GM21447 (cell line): ENCODE data around the gene ETV6.

Source experiments
- ATAC-seq: cut with Tn5 transposase; IDR thresholded peaks from one replicate; pipeline ENCODE4 v1.9.1; 2021; ENCODE audit not compliant: unreplicated experiment

The ETV6 gene

GRCh38 chr12:11849757-11850504, 200.5 kb downstream of the ETV6 start:
- no peak for ATAC-seq

- ATAC-seq = no peak
Observed at GRCh38 chr12:11853126-11853525, 203.7 kb downstream of the ETV6 start.

DNA sequence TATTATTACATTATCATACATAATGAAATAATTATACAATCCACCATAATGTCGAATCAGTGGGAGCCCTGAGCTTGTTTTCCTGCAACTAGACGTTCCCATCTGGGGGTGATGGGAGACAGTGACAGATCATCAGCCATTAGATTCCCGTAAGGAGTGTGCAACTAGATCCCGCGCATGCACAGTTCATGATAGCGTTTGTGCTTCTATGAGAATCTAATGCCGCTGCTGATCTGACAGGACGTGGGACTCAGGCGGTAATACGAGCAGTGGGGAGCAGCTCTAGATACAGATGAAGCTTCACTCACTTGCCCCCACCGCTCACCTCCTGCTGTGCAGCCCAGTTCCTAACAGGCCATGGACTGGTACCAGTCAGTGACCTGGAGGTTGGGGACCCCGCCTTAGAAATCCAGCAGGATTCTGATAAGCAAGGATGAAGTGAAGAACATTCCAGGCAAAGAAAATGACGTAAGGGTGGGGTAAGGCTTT, 204.6 kb downstream of the ETV6 start:
- no peak for ATAC-seq

- peak; percentile 59 for ATAC-seq
Observed at GRCh38 chr12:11855983-11856374, 206.5 kb downstream of the ETV6 start.

GRCh38 chr12:11856971-11857370, 207.5 kb downstream of the ETV6 start:
- ATAC-seq = no peak

GRCh38 chr12:11859705-11860425, 210.4 kb downstream of the ETV6 start:
- ATAC-seq = no peak

GRCh38 chr12:11861155-11861863, 211.8 kb downstream of the ETV6 start:
- ATAC-seq = no peak

GRCh38 chr12:11861864-11862600, 212.6 kb downstream of the ETV6 start:
- no peak for ATAC-seq

GRCh38 chr12:11862798-11863197, 213.3 kb downstream of the ETV6 start:
- no peak for ATAC-seq

DNA sequence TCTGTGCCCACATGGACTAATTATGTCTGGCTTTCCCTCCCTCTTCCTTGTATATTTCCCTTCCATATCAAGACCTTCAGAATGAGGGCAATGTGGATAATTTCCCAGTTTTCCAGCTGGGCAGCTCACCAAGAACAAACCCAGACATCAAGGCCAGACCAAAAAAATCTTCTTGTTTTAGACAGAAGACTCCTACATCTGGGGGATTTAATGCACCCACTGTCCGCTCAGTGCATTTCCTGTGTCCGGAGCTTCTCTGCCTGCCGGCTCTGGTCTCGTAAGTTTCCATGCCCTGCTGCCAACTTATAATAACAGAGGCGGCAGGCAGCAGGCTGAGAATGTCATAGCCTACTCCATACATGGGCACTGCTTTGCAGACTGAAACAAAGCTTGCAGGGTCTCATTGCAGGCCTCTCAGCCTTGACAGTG, 214.0 kb downstream of the ETV6 start:
- no peak for ATAC-seq

GRCh38 chr12:11863988-11864387, 214.5 kb downstream of the ETV6 start:
- ATAC-seq = no peak

DNA sequence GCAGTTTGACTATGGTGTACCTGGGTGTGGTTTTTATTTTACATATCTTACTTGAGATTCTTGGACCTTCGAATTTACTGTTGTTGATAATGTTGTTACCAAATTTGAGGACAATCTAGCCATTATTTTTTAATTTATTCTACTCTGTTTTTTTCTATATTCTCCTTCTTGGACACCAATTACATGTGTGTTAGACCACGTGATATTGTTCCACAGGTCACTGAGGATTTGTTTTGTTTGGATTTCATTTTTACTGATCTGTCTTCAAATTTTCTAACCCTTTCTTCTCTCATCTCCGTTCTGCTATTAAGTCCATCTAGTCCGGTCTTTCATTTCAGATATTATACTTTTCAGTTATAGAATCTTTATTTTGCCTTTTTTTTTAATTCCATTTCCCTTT, 216.3 kb downstream of the ETV6 start:
- no peak for ATAC-seq

DNA sequence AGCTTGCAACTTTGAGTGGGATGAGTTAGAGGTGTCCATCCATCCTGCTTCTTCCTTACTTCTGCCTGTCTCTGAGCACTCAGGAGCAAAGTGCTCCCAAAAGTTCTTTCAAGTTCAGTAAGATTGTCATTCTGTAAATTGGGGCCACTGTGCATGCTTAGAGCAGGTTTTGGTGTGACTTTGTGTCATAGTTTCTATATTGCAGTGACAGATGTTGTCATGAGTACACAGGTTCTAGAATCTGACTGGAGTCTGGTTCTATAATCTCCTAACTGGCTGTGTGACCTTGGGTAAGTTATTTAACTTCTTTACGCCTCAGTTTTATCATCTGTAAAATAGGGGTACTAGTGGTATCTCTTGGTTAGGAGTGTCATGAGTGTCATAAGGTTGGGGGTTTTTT, 218.6 kb downstream of the ETV6 start:
- no peak for ATAC-seq

DNA sequence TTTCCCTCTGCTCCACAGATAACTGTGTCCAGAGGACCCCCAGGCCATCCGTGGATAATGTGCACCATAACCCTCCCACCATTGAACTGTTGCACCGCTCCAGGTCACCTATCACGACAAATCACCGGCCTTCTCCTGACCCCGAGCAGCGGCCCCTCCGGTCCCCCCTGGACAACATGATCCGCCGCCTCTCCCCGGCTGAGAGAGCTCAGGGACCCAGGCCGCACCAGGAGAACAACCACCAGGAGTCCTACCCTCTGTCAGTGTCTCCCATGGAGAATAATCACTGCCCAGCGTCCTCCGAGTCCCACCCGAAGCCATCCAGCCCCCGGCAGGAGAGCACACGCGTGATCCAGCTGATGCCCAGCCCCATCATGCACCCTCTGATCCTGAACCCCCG, 219.9 kb downstream of the ETV6 start:
- ATAC-seq = no peak

DNA sequence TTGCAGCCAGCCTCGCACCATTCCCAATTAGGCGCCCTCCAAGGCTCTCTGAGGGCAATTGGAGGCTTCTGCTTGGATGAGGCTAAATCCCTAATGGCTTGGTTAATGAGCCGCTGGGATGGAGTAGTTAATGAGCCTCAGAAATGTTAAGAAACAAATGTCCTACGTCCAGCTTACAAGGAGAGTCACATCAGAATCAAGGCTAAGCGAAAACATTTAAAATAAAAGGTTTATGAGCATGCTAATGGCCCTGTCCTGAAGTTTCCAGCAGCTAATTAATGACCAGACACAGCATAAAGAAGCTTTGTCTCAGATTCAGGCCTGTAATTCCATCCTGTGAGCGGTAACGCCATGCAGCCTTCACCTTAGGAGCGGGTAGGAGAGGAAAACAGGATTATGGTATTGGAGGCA, 220.6 kb downstream of the ETV6 start:
- ATAC-seq = no peak

- no peak for ATAC-seq
Observed at GRCh38 chr12:11872055-11872454, 222.6 kb downstream of the ETV6 start.

DNA sequence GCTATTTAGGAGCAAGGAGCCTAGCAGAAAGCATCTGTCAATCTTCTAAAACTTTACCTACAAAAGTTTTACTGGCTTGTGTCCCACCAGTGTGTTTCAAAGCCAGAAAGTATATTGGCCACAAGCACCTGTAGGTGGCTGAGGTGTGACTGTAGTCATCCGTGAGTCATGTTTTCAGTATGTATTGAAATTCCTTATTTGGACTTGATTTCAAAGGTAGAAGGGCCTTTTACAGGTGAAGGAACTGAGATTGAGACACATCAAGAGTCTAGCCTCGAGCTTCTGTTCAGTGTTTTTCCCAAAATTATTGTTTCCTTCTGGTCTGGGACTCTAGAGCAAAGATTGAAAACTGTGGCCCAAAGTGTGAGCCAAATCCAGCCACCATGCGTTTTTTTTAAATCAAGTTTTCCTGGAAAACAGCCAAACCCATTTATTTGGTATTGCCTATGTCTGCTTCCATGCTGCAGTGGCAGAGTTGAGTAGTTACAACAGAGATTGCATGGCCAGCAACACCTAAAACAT, 226.0 kb downstream of the ETV6 start:
- ATAC-seq = no peak

DNA sequence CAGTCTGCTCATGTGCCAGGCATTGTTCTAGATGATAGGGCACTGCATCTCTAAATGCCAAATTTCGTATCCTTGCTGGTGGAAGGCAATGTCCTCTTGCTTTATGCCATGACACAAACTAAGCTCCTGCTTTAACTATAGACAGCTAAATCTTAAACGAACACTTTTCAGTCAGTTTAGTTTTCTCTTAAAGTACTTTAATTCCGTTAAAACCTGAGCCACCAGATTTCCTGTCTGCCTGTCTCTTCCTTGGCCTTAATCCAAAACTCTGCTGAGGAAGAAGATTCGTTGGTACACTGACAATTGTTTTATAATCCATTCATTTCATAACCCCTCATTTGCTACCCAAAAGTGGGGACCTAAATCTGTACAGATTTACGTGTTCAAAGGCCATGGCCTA, 226.8 kb downstream of the ETV6 start:
- no peak for ATAC-seq

GRCh38 chr12:11877102-11877826, 227.8 kb downstream of the ETV6 start:
- ATAC-seq = no peak
